Measurements from ENCODE around the gene CAPN14. TPM values are rescaled to one million over a fixed set of nuclear protein-coding genes. Genes with fewer than 3 reads are reported as not detected.

The CAPN14 gene
- total RNA-seq, 1 experiment from 2014 or later, result 0.23 TPM

- CTCF ChIA-PET, result no interaction called here
These were observed 34.5 kb upstream of the CAPN14 start for GRCh38 chr2:31251851-31252250.

GRCh38 chr2:31251018-31251417 is 33.7 kb upstream of the CAPN14 start:
- no peak for DNase-seq
- no peaks in the 10 kb centered on the region for H3K36me3 ChIP-seq (ENCODE audit: control insufficient read depth, insufficient read depth, low read length)
- no peaks in the 10 kb centered on the region for H3K4me1 Mint-ChIP-seq (ENCODE audit: low read depth, unreplicated experiment)
- no peak overlapping the region for H3K4me3 Mint-ChIP-seq (ENCODE audit: unreplicated experiment)
- POLR2A ChIA-PET, result no interaction called here
- no peaks in the 10 kb centered on the region for H3K27me3 ChIP-seq (replicated peaks; ENCODE audit: control insufficient read depth, insufficient read depth, low read length)
- intact Hi-C loops (cut with micrococcal nuclease; ENCODE audit: unreplicated experiment), result no loop called here
- no peaks in the 10 kb centered on the region for H3K27me3 Mint-ChIP-seq (ENCODE audit: insufficient read depth, unreplicated experiment)
- H3K4me3 ChIP-seq (ENCODE audit: low read depth, low read length), result no peak overlapping the region
- no peak for TF ChIP-seq CTCF (IDR thresholded peaks at IDR 0.05; ENCODE audit: insufficient read depth in 1 of 2, low read depth in 1 of 2, low read length in 1 of 2, severe bottlenecking in 1 of 2, unreplicated experiment in 1 of 2)
- no peaks in the 10 kb centered on the region for H3K4me1 ChIP-seq
- no peaks in the 10 kb centered on the region for H3K36me3 Mint-ChIP-seq (ENCODE audit: insufficient read depth, unreplicated experiment)
- no TSS peak for BruUV-seq (replicated peaks)
- CTCF ChIA-PET, result no interaction called here
- H3K9me3 Mint-ChIP-seq (ENCODE audit: unreplicated experiment), result no peaks in the 10 kb centered on the region
- H3K9me3 ChIP-seq, result no peaks in the 10 kb centered on the region
- H3K27ac Mint-ChIP-seq (ENCODE audit: unreplicated experiment), result no peak overlapping the region

More at GRCh38 chr2:31251851-31252250, 34.5 kb upstream of the CAPN14 start:
- Histone ChIP-seq H3K4me3 (ENCODE audit: low read depth, low read length) (no peak overlapping the region), H3K36me3 (ENCODE audit: control insufficient read depth, insufficient read depth, low read length) (no peaks in the 10 kb centered on the region), H3K9me3 (no peaks in the 10 kb centered on the region), H3K27me3 (replicated peaks; ENCODE audit: control insufficient read depth, insufficient read depth, low read length) (no peaks in the 10 kb centered on the region), H3K4me1 (no peaks in the 10 kb centered on the region)
- BruUV-seq (replicated peaks), result no TSS peak
- no peak for DNase-seq
- intact Hi-C loops (cut with micrococcal nuclease; ENCODE audit: unreplicated experiment), result no loop called here
- Mint-ChIP-seq H3K4me3 (ENCODE audit: unreplicated experiment) (no peak overlapping the region), H3K27me3 (ENCODE audit: insufficient read depth, unreplicated experiment) (no peaks in the 10 kb centered on the region), H3K36me3 (ENCODE audit: insufficient read depth, unreplicated experiment) (no peaks in the 10 kb centered on the region), H3K27ac (ENCODE audit: unreplicated experiment) (no peak overlapping the region), H3K9me3 (ENCODE audit: unreplicated experiment) (no peaks in the 10 kb centered on the region), H3K4me1 (ENCODE audit: low read depth, unreplicated experiment) (no peaks in the 10 kb centered on the region)
- TF ChIP-seq CTCF (IDR thresholded peaks at IDR 0.05; ENCODE audit: insufficient read depth in 1 of 2, low read depth in 1 of 2, low read length in 1 of 2, severe bottlenecking in 1 of 2, unreplicated experiment in 1 of 2), result no peak
- POLR2A ChIA-PET, result no interaction called here

GRCh38 chr2:31249009-31249690 is 31.8 kb upstream of the CAPN14 start:
- POLR2A ChIA-PET, result no interaction called here
- Mint-ChIP-seq H3K9me3 (ENCODE audit: unreplicated experiment) (no peaks in the 10 kb centered on the region), H3K27me3 (ENCODE audit: insufficient read depth, unreplicated experiment) (peaks cover 3% of the 10 kb centered on the region), H3K36me3 (ENCODE audit: insufficient read depth, unreplicated experiment) (no peaks in the 10 kb centered on the region), H3K4me3 (ENCODE audit: unreplicated experiment) (no peak overlapping the region), H3K4me1 (ENCODE audit: low read depth, unreplicated experiment) (no peaks in the 10 kb centered on the region), H3K27ac (ENCODE audit: unreplicated experiment) (no peak overlapping the region)
- CTCF ChIA-PET, result interaction anchor here (1.0 kb wide), 1 partner anchor 538 kb away, joined by 3 read pairs; no protein-coding TSS in a partner anchor
- no peaks in the 10 kb centered on the region for H3K4me1 ChIP-seq
- no peak for TF ChIP-seq CTCF (IDR thresholded peaks at IDR 0.05; ENCODE audit: insufficient read depth in 1 of 2, low read depth in 1 of 2, low read length in 1 of 2, severe bottlenecking in 1 of 2, unreplicated experiment in 1 of 2)
- H3K27me3 ChIP-seq (replicated peaks; ENCODE audit: control insufficient read depth, insufficient read depth, low read length), result no peaks in the 10 kb centered on the region
- H3K36me3 ChIP-seq (ENCODE audit: control insufficient read depth, insufficient read depth, low read length), result no peaks in the 10 kb centered on the region
- intact Hi-C loops (cut with micrococcal nuclease; ENCODE audit: unreplicated experiment), result no loop called here
- no peak overlapping the region for H3K4me3 ChIP-seq (ENCODE audit: low read depth, low read length)
- BruUV-seq (replicated peaks), result no TSS peak
- DNase-seq, result no peak
- H3K9me3 ChIP-seq, result no peaks in the 10 kb centered on the region
